ENCODE measurements around the gene MYMX.

Gene MYMX

DNA sequence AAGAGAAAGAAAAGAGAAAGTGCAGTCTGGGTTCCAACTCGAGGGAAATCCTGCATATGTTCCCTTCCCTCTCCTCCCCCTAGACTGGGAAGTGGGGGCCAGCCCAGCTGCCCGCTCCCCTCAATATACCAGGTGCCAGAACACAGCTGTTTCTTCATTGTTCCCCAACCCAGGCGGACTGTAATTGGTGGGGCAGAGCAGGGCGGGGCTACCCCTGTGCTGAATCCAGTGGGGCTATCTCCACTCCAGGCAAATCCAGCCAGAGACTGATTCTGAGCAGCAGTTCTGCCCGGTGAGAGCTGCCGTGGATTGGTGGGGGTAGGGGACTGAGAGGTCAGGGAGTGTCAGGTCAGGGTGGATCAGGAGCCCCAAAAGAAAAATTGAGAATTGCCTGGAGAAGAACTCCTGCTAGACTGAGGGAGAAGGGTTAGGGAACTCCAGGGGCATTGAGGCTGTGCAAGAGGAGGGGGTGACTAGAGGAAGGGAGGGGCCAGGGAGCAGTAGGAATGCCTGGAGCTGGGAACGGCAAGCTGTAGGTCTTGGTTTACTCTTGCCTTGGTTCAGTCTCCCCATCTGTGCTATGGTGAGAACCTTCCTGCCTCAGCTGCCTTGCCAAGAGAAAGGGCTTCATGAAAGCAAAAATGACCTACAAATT lies at the start of gene MYMX:
TSS of gene MYMX (plus strand) at position 250 of the 655 bp plus-strand sequence. CDS start 546 bp downstream, outside the sequence.
- no peak for TF ChIP-seq CTCF (IDR thresholded peaks at IDR 0.05)
- no peaks in the 10 kb centered on the region for H3K9me3 ChIP-seq
- no peak within 1 kb of the TSS for H3K27ac ChIP-seq
- H3K27me3 ChIP-seq: no peaks in the 10 kb centered on the region
- no peaks in the 10 kb centered on the region for H3K36me3 ChIP-seq
- no peak within 1 kb of the TSS for H3K4me3 ChIP-seq (ENCODE audit: low read depth in 1 of 2, low read length in 1 of 2)
- peaks cover 26 to 27% of the 10 kb centered on the region in 2 experiments for H3K4me1 ChIP-seq (ENCODE audit: control insufficient read depth in 1 of 2, insufficient read depth in 1 of 2, low read depth in 1 of 2, low read length in 1 of 2)

DNA sequence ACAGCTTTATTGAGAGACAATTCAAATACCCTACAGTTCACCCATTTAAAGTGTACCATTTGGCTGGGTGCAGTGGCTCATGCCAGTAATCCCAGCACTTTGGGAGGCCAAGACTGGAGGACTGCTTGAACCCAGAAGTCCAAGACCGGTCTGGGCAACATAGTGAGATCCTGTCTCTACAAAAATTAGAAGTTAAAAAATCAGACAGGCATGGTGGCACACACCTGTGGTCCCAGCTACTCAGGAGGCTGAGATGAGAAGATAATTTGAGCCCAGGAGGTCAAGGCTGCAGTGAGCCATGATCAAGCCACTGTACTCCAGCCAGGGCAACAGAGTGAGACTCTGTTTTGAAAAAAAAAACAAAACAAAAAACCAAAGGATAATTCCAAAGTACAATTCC lies 49.2 kb upstream of the MYMX start:
- H3K36me3 ChIP-seq: no peaks in the 10 kb centered on the region
- peaks cover 7% of the 10 kb centered on the region for H3K27me3 ChIP-seq
- H3K9me3 ChIP-seq: no peaks in the 10 kb centered on the region
- no peak for TF ChIP-seq CTCF (IDR thresholded peaks at IDR 0.05)
- H3K4me1 ChIP-seq (ENCODE audit: control insufficient read depth in 1 of 2, insufficient read depth in 1 of 2, low read depth in 1 of 2, low read length in 1 of 2): no peaks in the 10 kb centered on the region
- H3K4me3 ChIP-seq (ENCODE audit: low read depth in 1 of 2, low read length in 1 of 2): no peak overlapping the region
- no peak overlapping the region for H3K27ac ChIP-seq

DNA sequence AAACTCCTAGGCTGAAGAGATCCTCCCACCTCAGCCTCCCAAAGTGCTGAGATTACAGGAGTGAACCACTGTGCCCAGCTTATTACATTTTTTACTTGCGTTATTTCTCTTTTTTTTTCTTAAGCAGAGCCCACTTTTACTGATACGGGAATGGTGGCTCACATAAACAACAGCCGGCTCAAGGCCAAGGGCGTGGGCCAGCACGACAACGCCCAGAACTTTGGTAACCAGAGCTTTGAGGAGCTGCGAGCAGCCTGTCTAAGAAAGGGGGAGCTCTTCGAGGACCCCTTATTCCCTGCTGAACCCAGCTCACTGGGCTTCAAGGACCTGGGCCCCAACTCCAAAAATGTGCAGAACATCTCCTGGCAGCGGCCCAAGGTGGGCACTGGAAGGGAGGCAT lies 47.6 kb upstream of the MYMX start:
- Histone ChIP-seq H3K27ac (no peak overlapping the region), H3K36me3 (no peaks in the 10 kb centered on the region), H3K4me1 (ENCODE audit: control insufficient read depth in 1 of 2, insufficient read depth in 1 of 2, low read depth in 1 of 2, low read length in 1 of 2) (peaks cover 0 to 3% of the 10 kb centered on the region in 2 experiments), H3K9me3 (no peaks in the 10 kb centered on the region), H3K27me3 (peaks cover 5% of the 10 kb centered on the region), H3K4me3 (ENCODE audit: low read depth in 1 of 2, low read length in 1 of 2) (no peak overlapping the region)
- no peak for TF ChIP-seq CTCF (IDR thresholded peaks at IDR 0.05)

DNA sequence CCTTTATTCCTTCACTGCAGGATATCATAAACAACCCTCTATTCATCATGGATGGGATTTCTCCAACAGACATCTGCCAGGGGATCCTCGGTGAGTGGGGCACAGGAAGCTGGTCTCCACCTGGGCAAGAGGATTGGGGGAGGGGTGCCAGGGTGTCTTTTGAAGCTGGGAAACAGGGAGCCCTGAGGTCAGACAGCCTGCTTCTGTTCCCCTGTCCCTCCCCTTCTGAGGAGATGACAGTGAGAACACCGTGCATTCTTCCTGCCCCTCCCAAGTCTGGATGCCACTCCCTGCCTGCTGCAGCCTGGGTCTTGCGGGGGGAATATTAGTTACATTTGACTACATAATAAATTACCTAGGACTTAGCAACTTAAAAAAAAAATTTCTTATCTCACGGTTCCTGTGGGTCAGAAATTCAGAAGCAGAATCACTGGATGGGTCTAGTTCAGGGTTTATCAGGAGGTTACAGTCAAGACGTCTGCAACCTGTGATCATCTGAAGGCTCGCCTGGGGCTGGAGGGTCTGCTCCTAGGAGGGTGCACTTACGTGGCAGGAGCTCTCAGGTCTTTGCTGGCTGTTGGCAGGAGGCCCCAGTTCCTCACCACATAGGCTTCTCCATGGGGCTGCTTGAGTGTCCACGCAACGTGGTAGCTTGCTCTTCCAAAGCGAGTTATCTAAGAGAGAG lies 46.7 kb upstream of the MYMX start:
- no peak overlapping the region for H3K4me3 ChIP-seq (ENCODE audit: low read depth in 1 of 2, low read length in 1 of 2)
- no peak overlapping the region for H3K27ac ChIP-seq
- H3K9me3 ChIP-seq: no peaks in the 10 kb centered on the region
- H3K27me3 ChIP-seq: no peaks in the 10 kb centered on the region
- peaks cover 0 to 3% of the 10 kb centered on the region in 2 experiments for H3K4me1 ChIP-seq (ENCODE audit: control insufficient read depth in 1 of 2, insufficient read depth in 1 of 2, low read depth in 1 of 2, low read length in 1 of 2)
- TF ChIP-seq CTCF (IDR thresholded peaks at IDR 0.05): no peak
- no peaks in the 10 kb centered on the region for H3K36me3 ChIP-seq

DNA sequence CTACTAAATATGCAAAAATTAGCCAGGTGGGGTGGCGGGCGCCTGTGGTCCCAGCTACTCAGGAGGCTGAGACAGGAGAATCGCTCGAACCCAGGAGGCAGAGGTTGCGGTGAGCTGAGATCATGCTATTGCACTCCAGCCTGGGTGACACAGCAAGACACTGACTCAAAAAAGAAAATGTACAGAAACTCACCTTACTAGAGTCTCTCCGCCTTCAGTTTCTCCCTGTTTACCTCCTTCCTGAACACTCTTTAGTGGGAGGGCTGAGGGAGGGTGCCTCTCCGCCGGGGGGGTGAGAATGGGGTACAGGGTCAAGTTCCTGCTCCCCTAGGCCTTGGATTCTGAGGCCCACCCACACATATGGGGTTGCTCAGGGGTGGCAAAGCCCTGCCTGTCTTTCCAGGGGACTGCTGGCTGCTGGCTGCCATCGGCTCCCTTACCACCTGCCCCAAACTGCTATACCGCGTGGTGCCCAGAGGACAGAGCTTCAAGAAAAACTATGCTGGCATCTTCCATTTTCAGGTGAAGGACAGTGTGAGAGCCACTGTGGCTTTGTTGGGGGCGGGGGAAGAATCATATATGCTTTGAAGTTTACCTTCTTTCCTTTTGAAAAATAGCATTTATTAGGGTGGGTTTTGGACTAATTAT lies 44.7 kb upstream of the MYMX start:
- H3K27me3 ChIP-seq: peaks cover 9% of the 10 kb centered on the region
- H3K4me3 ChIP-seq (ENCODE audit: low read depth in 1 of 2, low read length in 1 of 2): no peak overlapping the region
- H3K36me3 ChIP-seq: no peaks in the 10 kb centered on the region
- H3K27ac ChIP-seq: no peak overlapping the region
- H3K9me3 ChIP-seq: no peaks in the 10 kb centered on the region
- TF ChIP-seq CTCF (IDR thresholded peaks at IDR 0.05): no peak
- peaks cover 4 to 9% of the 10 kb centered on the region in 2 experiments for H3K4me1 ChIP-seq (ENCODE audit: control insufficient read depth in 1 of 2, insufficient read depth in 1 of 2, low read depth in 1 of 2, low read length in 1 of 2)
